Fibroblast of mammary gland (primary cell): Measurements from ENCODE around the gene PPARA.

Source experiments
- DNase-seq: peaks from one replicate; pipeline ENCODE4 v3.0.0-alpha.2; 2010; ENCODE audit warnings: low read depth
- H3K4me3 ChIP-seq: 2 replicates; pipeline ENCODE4 v1.5.1; 2011; ENCODE audit warnings: low read depth, mild to moderate bottlenecking, low read length, moderate library complexity; ENCODE audit not compliant: control insufficient read depth
- CTCF ChIP-seq: conservative IDR thresholded peaks from 2 replicates; pipeline ENCODE4 v1.5.1; 2011; ENCODE audit warnings: low read depth, low read length, inconsistent platforms; ENCODE audit not compliant: control insufficient read depth, insufficient read depth

Gene PPARA

DNA sequence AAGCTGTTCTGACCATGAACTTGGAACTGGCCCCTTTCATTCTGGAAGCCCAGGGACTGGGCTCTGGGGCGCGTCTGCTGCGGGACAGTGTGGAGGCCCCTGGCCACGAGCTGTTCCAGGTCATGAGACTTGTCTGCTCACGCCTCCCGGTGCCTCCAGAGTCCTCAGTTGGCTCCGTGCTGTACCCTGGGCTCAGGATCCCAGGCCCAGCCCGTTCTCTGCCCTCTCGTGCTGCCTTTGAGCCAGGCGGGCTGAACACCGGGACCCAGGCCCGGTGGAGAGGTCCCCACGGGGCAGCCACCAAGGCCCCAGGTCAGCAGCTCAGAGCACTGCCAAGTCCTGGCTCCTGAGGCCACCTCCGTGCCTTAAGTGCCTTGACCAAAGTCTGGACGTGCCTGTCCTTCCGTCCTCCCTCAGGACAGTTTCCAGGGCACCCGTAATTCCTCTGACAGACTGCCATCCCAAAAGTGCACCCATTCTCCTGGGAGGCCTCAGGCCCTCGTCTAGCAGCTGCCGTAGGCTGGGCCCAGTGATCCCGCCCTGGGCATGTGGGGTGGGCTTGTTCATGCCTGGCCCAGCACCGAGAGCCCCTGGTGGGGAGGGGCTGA lies 36.3 kb upstream of the PPARA start:
- TF ChIP-seq CTCF: no peak
- no peak overlapping the region for H3K4me3 ChIP-seq
- peak; percentile 25 for DNase-seq

DNA sequence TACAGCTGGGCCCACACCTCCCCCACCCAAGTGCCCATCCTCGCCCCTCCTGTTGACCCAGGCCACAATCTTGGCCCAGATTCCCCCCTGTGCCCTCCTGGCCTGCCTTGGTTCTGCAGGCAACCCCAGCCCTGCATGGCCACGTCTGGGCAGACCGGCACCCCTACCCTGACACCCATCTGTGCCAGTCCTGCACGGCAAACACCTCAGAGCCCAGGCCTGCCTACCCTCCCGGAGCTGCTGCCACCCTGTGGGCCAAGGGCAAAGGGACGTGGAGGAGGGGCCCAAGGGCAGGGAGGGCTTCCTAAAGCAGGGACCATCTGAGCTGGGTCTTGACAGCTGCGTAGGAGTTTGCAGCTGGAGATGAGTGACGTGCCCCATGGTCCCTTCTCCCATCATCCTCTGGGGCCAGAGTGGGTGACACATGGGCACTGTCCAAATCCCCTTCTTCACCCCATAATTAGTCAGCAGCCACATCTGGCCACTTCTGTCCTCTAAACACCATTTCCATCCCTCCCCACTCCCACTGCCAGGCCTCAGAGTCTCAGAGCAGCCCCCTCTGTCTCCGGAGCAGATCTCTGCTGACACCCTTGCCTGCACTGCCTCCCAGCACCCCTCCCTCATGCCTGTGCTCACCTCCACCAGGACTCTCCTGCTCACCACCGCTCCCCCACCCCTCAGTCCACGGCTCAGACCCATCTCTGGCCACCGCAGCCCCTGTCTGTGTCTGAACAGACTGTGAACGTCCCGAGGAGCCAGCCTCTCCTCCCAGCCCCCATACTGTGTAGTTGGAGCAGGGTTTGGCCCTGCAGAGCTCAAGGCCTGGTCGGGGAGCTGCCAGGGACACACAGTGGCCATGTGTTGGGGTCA lies 35.6 kb upstream of the PPARA start:
- no peak overlapping the region for H3K4me3 ChIP-seq
- no peak for TF ChIP-seq CTCF
- DNase-seq: peak; percentile 54

GRCh38 chr22:46115388-46115678 lies 35.0 kb upstream of the PPARA start:
- no peak overlapping the region for H3K4me3 ChIP-seq

DNA sequence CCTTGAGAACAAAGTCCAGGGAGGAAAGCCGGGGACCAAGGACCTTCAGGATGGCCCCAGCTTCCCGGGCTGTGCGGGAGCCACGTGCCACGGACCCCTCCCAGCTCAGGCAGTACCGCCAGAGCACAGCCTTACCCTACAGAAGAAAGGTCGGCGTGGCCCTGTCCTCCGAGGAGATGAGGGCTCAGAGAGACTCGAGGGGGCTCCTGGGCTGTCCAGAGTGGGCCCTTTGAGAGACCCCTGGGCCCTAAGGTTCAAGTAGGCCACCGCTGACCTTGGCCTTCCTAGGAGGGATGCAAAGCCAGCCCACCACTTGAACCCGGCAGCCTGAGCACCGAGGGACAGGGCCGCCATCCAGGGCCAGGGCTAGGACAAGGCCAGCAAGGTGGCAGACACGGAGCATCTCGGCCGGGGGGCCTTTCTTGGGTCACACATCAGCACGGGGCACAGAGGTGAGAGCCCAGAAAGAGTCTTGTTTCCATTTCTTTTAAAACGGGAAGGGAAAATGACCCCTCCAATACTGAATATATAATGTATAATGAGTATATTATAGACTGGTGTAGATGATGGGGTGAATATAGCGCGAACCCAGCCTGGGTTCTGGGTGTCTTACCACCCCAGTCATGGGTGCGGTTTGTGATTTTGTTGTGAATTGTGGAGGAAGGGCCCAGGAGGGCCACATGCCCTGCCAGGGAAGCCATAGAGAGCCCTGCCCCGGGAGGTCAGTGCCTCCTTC lies 34.4 kb upstream of the PPARA start:
- TF ChIP-seq CTCF: no peak
- no peak overlapping the region for H3K4me3 ChIP-seq

More at GRCh38 chr22:46115388-46115678, 35.0 kb upstream of the PPARA start:
- peak; percentile 42 for DNase-seq
- TF ChIP-seq CTCF: no peak

DNA sequence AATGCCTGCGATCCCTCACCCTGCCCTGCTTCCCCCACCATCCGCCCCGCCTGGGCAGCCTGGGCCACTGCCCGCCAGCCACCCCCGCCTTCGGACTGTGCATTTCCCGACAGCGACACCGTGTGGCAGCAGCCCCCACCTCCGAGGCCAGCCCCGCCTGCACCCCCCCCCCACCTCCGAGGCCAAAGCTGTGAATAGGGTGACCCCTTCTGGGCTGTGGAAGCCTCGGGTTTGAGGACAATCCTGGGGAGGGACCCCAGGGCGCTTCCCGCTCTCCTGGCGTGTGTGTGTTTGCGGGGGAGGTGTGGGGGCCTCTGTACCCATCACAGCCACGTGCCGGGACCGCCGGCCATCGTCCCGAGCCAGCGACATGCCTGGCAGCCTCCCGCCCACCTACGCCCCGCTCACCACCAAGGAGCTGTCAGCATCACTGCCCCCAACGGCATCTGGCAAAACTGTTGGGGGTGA lies 33.8 kb upstream of the PPARA start:
- TF ChIP-seq CTCF: peak; percentile 41
- no peak overlapping the region for H3K4me3 ChIP-seq
- DNase-seq: peak; percentile 78

More for the DNA sequence above, 34.4 kb upstream of the PPARA start:
- DNase-seq: no peak

DNA sequence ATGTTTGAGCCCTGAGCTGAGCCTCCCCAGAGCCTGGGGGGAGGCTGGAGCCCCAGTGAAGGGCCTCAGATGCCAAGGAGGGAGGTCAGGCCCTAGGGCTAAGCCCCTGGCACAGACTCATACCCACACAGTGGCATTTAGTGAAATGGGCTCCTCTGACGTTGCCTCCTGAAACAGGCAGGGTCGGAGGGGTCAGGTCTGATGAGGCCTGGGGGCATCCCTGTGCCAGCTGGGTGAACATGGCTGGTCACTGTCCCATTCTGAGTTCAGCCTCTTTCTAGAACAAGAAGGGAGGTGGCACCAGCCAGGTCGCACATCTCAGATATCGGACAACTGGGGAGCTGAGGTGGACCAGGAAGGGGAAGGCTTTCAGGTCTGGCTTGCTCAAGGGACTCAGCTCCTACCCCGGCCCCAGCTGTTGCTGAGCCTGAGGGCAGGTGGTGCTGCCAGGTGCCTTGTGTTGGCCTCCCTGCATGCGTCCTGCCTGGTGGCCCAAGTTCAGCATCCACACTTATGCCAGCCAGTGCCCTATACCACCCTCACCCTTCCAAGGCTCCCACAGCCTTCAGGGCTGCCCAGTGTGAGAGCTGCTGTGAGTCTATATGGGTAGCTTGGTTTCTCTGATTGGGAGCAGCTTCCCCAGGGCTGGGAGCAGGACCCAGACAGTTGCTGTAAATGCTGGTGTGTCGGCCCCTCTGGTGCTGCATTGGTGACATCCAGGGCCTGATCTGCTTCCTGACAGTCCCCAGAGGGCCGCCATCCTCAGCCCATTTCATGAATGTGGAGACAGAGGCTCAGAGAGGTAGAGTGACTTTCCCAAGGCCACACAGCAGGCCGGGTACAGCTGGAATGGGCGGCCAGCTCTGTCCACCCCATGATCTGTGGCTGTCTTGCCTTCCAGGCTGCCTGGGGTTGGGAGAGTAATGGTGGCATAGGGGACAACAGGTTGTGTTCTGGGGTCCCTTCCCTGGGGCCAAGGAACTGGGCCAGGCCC lies 32.8 kb upstream of the PPARA start:
- no peak for TF ChIP-seq CTCF
- H3K4me3 ChIP-seq: no peak overlapping the region
- DNase-seq: peak; percentile 36
